Activated T-cell treated with anti-CD3 and anti-CD28 coated beads, Interleukin-2, amount 50 U/mL, for 4 hours (primary cell): ENCODE results near the gene CHDH. TPM values are rescaled to one million over a fixed set of nuclear protein-coding genes. Genes with fewer than 3 reads are reported as not detected.

Experiments
- ATAC-seq, 2 donors: fragments of 200-7000 bp; cut with Tn5 transposase; one replicate each; pipeline ENCODE4 v1.10.0; 2021
- DNase-seq: peaks from one replicate; pipeline ENCODE4 v3.0.0-alpha.2; 2020
- H3K27me3 Mint-ChIP-seq: one replicate; pipeline ENCODE4 v1.8.0; 2021; ENCODE audit warnings: low read depth, mixed read lengths
- H3K36me3 Mint-ChIP-seq: one replicate; pipeline ENCODE4 v1.8.0; 2022; ENCODE audit warnings: mixed read lengths; ENCODE audit not compliant: insufficient read depth
- H3K4me1 Mint-ChIP-seq: one replicate; pipeline ENCODE4 v1.8.0; 2021; ENCODE audit warnings: low read depth, mixed read lengths
- H3K4me3 Mint-ChIP-seq: one replicate; pipeline ENCODE4 v1.8.0; 2021; ENCODE audit warnings: mild to moderate bottlenecking, moderate library complexity, mixed read lengths
- H3K9me3 Mint-ChIP-seq: one replicate; pipeline ENCODE4 v1.8.0; 2021; ENCODE audit warnings: mixed read lengths
- total RNA-seq, 3 donors: library from RNA; stranded (reverse); gene quantifications; one replicate each; pipeline ENCODE4 v1.2.1, GENCODE V29; 2021

CHDH gene
- total RNA-seq, 3 donors from 2014 or later: 0.38 to 0.69 (median 0.46) TPM

GRCh38 chr3:53764026-53764775 is 82.0 kb downstream of the CHDH start:
- DNase-seq (no peak), ATAC-seq (no peak)
- no peaks in the 10 kb centered on the region for H3K9me3 Mint-ChIP-seq
- no peaks in the 10 kb centered on the region for H3K4me1 Mint-ChIP-seq
- no peaks in the 10 kb centered on the region for H3K36me3 Mint-ChIP-seq
- no peak overlapping the region for H3K4me3 Mint-ChIP-seq
- peaks cover 6% of the 10 kb centered on the region for H3K27me3 Mint-ChIP-seq

- no peak for ATAC-seq
- peaks cover 6% of the 10 kb centered on the region for H3K27me3 Mint-ChIP-seq
- no peaks in the 10 kb centered on the region for H3K36me3 Mint-ChIP-seq
- H3K9me3 Mint-ChIP-seq: no peaks in the 10 kb centered on the region
- no peak overlapping the region for H3K4me3 Mint-ChIP-seq
- no peaks in the 10 kb centered on the region for H3K4me1 Mint-ChIP-seq
- DNase-seq: no peak
Observed at GRCh38 chr3:53763353-53763752, 82.9 kb downstream of the CHDH start.

Other genes starting within 250 kb of the CHDH start
- gene IL17RB, start 149 bp upstream of the CHDH start, total RNA-seq: 1 to 10 TPM in 1 of 3 donors, under 1 TPM in 2; 0.53 to 1.3 (median 0.73) TPM
- 10 to 100 TPM; 28.1 to 36.3 (median 36.2) TPM for gene ACTR8, start 35.7 kb upstream of the CHDH start, total RNA-seq
- 10 to 100 TPM; 65.0 to 81.9 (median 68.6) TPM for gene SELENOK, start 45.4 kb upstream of the CHDH start, total RNA-seq